ENCODE results near the gene INTS11. TPM values are rescaled to one million over a fixed set of nuclear protein-coding genes. Genes with fewer than 3 reads are reported as not detected.

The INTS11 gene
- polyA plus RNA-seq, 1 donor (not counting 4 experiments of a cell fraction or from before 2014, with no cell fraction given), result 70.4 TPM

GRCh38 chr1:1282998-1283397 lies 41.5 kb downstream of the INTS11 start:
- FAIRE-seq (no peak), DNase-seq (ENCODE audit: low read depth, low spot score) (no peak)
- Histone ChIP-seq H4K20me1 (ENCODE audit: control insufficient read depth, extremely low read depth, insufficient read depth, low read length) (no peaks in the 10 kb centered on the region), H3K4me2 (ENCODE audit: control insufficient read depth, extremely low read depth, insufficient read depth, low read depth, low read length) (no peak overlapping the region), H3K9me1 (ENCODE audit: control insufficient read depth, extremely low read depth, insufficient read depth, low read length) (no peaks in the 10 kb centered on the region), H2AFZ (ENCODE audit: control insufficient read depth, low read length) (no peak overlapping the region), H3K4me3 (ENCODE audit: control insufficient read depth in 2 of 3, extremely low read depth in 1 of 3, insufficient read depth in 2 of 3, low read depth in 1 of 3, low read length in 3 of 3) (no peak overlapping the region), H3K9ac (ENCODE audit: control insufficient read depth, extremely low read depth, insufficient read depth, low read length) (no peak overlapping the region), H3K9me3 (ENCODE audit: control insufficient read depth, low read depth, low read length) (no peaks in the 10 kb centered on the region), H3K36me3 (ENCODE audit: control insufficient read depth in 2 of 2, extremely low read depth in 1 of 2, insufficient read depth in 2 of 2, low read length in 2 of 2) (no peaks in the 10 kb centered on the region), H3K27ac (ENCODE audit: control insufficient read depth, insufficient read depth, low read length) (no peak overlapping the region), H3K27me3 (ENCODE audit: control insufficient read depth, extremely low read depth, insufficient read depth, low read length) (no peaks in the 10 kb centered on the region), H3K79me2 (ENCODE audit: control insufficient read depth, insufficient read depth, low read length) (no peaks in the 10 kb centered on the region), H3K4me1 (ENCODE audit: control insufficient read depth, extremely low read depth, insufficient read depth, low read length) (peaks cover 12% of the 10 kb centered on the region)
- dilution Hi-C loops (cut with MboI; ENCODE audit: extremely low pct_ligation_motif_present, low sequenced_read_pairs), result no loop called here
- TF ChIP-seq, protein P1, sequence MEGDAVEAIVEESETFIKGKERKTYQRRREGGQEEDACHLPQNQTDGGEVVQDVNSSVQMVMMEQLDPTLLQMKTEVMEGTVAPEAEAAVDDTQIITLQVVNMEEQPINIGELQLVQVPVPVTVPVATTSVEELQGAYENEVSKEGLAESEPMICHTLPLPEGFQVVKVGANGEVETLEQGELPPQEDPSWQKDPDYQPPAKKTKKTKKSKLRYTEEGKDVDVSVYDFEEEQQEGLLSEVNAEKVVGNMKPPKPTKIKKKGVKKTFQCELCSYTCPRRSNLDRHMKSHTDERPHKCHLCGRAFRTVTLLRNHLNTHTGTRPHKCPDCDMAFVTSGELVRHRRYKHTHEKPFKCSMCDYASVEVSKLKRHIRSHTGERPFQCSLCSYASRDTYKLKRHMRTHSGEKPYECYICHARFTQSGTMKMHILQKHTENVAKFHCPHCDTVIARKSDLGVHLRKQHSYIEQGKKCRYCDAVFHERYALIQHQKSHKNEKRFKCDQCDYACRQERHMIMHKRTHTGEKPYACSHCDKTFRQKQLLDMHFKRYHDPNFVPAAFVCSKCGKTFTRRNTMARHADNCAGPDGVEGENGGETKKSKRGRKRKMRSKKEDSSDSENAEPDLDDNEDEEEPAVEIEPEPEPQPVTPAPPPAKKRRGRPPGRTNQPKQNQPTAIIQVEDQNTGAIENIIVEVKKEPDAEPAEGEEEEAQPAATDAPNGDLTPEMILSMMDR (optimal IDR thresholded peaks at IDR 0.05 in 1 of 3, IDR thresholded peaks at IDR 0.05 in 1 of 3, conservative IDR thresholded peaks at IDR 0.05 in 1 of 3; ENCODE audit: extremely low read depth in 1 of 3, insufficient read depth in 2 of 3, low read length in 3 of 3), result no peak
- TF ChIP-seq EZH2 (IDR thresholded peaks at IDR 0.05; ENCODE audit: low read length), result no peak

GRCh38 chr1:1281533-1282321 lies 42.7 kb downstream of the INTS11 start:
- Histone ChIP-seq H4K20me1 (ENCODE audit: control insufficient read depth, extremely low read depth, insufficient read depth, low read length) (no peaks in the 10 kb centered on the region), H3K79me2 (ENCODE audit: control insufficient read depth, insufficient read depth, low read length) (no peaks in the 10 kb centered on the region), H3K9me1 (ENCODE audit: control insufficient read depth, extremely low read depth, insufficient read depth, low read length) (no peaks in the 10 kb centered on the region), H3K27ac (ENCODE audit: control insufficient read depth, insufficient read depth, low read length) (no peak overlapping the region), H3K36me3 (ENCODE audit: control insufficient read depth in 2 of 2, extremely low read depth in 1 of 2, insufficient read depth in 2 of 2, low read length in 2 of 2) (no peaks in the 10 kb centered on the region), H3K27me3 (ENCODE audit: control insufficient read depth, extremely low read depth, insufficient read depth, low read length) (no peaks in the 10 kb centered on the region), H3K4me3 (ENCODE audit: control insufficient read depth in 2 of 3, extremely low read depth in 1 of 3, insufficient read depth in 2 of 3, low read depth in 1 of 3, low read length in 3 of 3) (no peak overlapping the region), H3K4me2 (ENCODE audit: control insufficient read depth, extremely low read depth, insufficient read depth, low read depth, low read length) (peak overlapping the region; percentile 22), H3K9ac (ENCODE audit: control insufficient read depth, extremely low read depth, insufficient read depth, low read length) (no peak overlapping the region), H3K9me3 (ENCODE audit: control insufficient read depth, low read depth, low read length) (no peaks in the 10 kb centered on the region), H2AFZ (ENCODE audit: control insufficient read depth, low read length) (no peak overlapping the region), H3K4me1 (ENCODE audit: control insufficient read depth, extremely low read depth, insufficient read depth, low read length) (peaks cover 12% of the 10 kb centered on the region)
- DNase-seq (ENCODE audit: low read depth, low spot score), result no peak
- dilution Hi-C loops (cut with MboI; ENCODE audit: extremely low pct_ligation_motif_present, low sequenced_read_pairs), result no loop called here
- TF ChIP-seq, protein P1 (optimal IDR thresholded peaks at IDR 0.05 in 1 of 3, IDR thresholded peaks at IDR 0.05 in 1 of 3, conservative IDR thresholded peaks at IDR 0.05 in 1 of 3; ENCODE audit: extremely low read depth in 1 of 3, insufficient read depth in 2 of 3, low read length in 3 of 3), result no peak
- TF ChIP-seq EZH2 (IDR thresholded peaks at IDR 0.05; ENCODE audit: low read length), result no peak
- peak; percentile 78 for FAIRE-seq
